Occipital lobe (tissue), 2 donors: ENCODE measurements around the gene DAP. TPM values are rescaled to one million over a fixed set of nuclear protein-coding genes. Genes with fewer than 3 reads are reported as not detected.

Source experiments
- DNase-seq: peaks from one replicate; lab custom pipeline; 2025; lab: John Stamatoyannopoulos, UW
- total RNA-seq: library from RNA; depleted of rRNA; stranded (reverse); fragments of >200 nt; gene quantifications from one replicate; pipeline ENCODE4 v1.2.3, GENCODE V29; 2014

Gene DAP
- total RNA-seq, 1 donor from 2014 or later = 5.8 TPM

DNA sequence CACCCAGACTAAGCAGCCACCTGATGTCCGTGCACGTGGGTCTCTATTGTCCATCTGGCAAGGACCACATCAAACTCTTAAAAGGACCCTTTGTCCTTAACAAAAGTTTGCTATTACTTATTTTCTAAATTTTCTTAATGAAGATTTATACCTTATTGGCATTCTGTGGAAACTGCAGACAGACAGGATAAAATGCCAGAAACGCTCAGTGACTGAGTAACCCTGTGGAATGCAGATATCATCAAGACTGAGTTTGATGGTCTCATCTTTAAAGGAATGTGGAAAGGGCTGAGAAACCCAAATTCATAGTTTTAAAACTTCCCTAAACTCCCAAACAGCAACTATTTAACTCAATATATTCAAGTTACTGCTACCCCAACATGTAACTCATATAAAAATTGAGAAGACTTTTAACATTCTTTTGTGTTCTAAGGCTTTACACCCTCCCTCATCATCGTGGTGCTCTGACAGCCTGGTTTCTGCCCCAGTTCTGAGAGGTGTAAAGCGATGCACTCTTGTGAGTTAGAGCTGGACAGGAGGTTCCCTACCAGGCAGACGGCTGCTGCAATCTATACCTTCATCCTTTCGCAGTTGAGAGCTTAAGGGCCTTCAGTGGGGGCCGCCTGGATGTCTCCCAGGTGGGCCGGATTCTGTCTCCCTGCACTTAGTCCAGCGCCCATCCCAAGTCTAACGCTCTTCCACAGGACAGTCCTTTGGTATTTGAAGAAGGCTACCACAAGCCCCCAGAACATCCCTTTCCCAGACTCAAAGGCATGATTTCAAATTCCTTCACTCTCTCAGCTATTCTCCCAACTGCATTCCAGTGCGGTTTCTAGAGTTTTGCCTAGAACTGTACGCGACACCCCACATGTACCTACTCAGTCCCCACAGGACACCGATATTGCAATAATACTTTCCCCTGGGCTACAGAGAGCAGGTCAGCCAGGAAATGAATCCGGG lies 68.9 kb downstream of the DAP start:
- DNase-seq = no peak

GRCh38 chr5:10690460-10691440 lies 70.3 kb downstream of the DAP start:
- no peak for DNase-seq

- no peak for DNase-seq
Observed at GRCh38 chr5:10689391-10690081, 71.5 kb downstream of the DAP start.

DNA sequence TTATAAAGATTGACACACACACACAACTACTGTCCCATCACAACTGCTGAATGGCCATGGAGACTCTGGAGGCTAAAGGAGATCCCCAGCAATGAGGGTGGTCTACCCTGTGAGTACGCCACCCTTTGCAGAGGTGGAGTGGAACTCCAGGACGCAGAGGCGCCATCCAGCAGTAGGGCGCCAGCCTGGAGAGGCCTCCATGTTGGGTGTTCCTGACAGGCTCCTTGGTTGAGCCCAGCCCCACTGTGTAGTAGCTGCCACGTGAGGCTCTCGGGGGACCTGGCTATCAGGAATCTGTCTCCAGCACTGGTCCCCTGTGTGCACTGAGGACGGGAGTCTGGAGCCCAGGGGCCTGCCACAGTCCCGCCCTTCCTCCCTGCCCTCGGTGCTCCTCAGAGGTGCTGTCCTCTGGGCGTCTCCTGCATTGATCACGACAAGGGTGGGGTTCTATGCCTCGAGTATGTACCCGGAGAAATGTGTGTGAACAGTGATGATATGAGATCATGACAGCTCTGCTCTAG lies 72.3 kb downstream of the DAP start:
- no peak for DNase-seq

- no peak for DNase-seq
Observed at GRCh38 chr5:10686890-10687289, 74.1 kb downstream of the DAP start.

DNA sequence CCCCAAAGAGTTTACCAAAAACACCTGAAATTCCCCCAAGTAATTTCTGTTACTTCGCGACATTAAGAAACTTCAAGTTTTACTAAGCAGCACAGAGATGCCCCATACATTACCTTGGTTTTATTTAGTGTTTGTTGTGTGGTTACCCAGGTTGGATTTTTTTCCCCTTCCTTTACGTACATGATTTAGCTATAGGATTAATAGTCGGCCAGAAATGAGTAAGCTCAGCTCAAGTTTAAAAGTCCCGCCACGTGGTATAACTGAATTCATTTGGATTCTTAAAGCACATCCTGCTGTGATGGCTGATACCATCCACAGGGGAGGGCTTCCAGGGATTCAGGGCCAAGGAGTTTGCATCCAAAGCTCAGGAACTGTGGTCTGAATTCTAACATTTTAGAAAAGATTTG lies 75.9 kb downstream of the DAP start:
- no peak for DNase-seq

DNA sequence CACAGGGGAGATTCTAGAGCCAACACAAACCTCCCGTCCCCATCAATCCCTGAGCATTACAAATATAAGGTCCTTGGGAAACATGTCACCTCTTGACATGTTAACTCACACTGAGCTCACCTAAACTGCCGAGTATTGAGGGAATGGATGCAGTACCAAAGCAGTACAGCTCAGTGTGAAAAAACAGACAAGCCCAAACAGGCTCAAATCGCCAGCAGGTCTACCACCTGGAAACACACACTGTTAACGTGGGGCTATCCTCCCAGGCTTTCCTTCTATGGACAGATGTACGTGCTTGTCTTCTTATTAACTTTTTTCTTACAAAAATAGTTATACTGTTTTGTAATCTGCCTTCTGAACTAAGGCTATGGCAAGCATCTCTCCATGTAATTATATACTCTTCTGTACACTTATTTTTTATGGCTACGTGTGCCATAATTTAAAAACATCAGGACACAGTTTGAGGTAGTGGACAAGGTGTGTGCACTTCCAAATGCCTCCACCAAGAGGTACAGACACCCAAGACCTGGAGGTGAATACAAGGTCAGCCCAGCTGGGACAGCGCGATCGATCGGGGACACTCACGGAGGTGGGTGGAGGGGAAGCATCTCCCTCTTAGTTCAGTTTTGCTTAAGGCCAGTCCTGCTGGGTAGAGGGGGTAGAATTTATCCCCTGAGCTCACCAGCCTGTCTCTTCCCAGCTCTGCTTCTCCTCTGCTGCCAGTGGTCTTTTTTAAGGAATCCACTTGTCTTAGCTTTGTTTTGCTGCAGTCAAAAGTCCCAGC lies 76.5 kb downstream of the DAP start:
- no peak for DNase-seq

GRCh38 chr5:10682801-10683525 lies 78.1 kb downstream of the DAP start:
- no peak for DNase-seq

DNA sequence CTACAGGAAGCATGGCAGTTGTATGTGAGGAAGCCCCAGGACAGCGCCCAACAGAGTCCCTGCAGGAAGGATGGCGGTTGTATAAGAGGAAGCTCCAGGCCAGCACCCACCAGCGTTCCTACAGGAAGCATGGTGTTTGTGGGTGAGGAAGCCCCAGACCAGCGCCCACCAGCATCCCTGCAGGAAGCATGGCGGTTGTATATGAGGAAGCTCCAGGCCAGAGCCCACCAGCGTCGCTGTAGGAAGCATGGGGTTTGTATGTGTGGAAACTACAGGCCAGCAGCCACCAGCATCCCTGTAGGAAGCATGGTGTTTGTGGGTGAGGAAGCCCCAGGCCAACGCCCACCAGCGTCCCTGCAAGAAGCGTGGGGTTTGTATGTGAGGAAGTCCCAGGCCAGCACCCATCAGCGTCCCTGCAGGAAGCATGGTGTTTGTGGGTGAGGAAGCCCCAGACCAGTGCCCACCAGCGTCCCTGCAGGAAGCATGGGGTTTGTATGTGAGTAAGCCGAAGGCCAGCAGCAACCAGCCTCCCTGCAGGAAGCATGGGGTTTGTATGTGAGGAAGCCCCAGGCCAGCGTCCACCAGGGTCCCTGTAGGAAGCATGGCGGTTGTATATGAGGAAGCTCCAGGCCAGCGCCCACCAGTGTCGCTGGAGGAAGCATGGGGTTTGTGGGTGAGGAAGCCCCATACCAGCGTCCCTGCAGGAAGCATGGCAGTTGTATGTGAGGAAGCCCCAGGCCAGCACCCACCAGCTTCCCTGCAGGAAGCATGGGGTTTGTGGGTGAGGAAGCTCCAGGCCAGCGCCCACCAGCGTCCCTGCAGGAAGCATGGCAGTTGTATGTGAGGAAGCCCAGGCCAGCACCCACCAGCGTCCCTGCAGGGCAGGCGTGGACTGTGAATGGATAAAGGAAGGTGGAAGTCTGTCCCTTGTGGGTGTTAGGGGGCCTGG lies 79.0 kb downstream of the DAP start:
- no peak for DNase-seq

GRCh38 chr5:10680876-10681481 lies 80.1 kb downstream of the DAP start:
- DNase-seq = no peak

DNA sequence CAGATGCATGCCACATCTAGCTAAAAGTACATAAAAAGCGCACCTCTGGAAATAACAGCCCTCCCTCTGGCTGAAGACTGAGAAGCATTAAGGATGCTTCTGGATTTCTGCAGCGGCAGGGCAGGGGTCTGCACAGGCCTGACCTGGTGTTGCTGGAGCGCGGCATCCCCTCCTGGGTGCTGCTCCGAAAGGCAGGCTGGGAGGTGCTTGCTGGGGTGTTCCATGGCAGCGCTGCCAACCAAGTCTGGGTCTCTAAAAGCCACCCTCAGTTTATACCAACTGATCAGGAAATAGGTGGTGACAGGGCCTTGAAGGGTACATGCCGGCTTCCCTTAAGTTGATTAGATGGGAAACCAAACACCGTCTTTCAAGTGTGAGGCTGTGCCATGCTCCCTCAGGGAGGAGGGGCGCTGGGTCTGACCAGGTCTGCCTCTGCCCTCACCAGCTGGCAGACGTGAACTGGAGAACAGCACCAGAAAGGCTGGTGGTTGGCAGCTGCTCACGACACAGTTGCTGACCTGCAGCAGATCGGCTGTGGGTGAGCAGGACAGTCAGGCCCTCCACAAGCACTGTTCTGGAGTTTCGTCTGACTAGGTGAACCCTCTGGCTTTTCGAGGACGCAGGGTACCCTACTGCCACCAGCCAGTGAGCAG lies 81.6 kb downstream of the DAP start:
- no peak for DNase-seq

DNA sequence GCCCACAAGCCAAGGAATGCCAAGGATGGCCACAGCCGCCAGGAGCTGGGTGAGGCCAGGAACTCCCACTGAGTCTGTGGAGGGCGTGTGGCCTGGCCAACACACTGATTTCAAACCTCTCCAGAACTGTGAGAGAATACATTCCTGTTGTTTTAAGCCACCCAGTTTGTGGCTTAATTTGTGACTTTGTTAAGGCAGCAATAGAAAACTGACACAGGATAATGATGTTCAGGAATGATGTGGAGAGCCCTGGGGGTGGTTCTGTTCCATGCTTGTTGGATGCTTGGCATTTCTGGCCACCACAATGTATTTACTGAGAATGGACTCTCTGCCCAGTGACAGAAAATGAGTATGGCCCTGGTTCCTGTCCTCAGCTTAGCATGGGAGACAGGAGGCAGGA lies 82.8 kb downstream of the DAP start:
- DNase-seq = no peak

DNA sequence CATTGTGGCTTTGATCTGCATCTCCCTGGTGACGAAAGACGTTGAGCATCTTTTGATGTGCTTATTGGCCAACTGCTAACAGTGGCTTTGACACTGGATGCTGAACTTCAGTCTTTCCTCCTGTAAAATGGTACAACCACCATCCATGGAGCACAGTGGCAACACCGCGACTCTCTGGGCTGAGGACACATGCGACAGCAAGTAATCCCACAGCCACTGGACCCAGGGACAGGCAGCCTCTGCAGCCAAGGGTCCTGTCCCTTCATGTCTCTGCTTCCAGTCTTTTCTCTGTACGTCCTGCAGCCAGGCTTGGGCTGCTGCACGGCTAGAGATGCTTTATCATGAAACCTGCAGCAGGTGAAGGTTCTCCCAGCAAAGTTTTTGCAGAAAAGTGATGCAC lies 83.5 kb downstream of the DAP start:
- no peak for DNase-seq

GRCh38 chr5:10676946-10677345 lies 84.1 kb downstream of the DAP start:
- no peak for DNase-seq

DNA sequence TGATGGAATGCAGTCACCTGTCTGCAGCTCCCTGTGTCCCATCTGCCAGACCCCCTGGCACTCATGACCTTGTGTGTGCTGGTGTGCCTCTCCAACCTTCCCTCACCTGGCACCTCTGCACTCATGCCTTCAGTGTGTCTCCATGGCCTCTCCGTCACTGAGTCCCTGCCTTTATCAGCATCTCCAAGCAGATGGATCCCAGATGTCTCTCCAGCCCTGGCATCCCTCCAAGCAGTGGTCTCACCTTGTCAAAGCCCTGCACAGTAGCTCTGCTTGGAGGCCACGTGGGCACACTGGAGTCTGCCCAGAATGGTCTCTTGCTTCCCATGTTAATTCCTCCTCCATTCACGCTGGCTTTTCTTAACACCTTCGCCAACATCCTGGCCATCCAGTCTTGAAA lies 84.8 kb downstream of the DAP start:
- DNase-seq = no peak

DNA sequence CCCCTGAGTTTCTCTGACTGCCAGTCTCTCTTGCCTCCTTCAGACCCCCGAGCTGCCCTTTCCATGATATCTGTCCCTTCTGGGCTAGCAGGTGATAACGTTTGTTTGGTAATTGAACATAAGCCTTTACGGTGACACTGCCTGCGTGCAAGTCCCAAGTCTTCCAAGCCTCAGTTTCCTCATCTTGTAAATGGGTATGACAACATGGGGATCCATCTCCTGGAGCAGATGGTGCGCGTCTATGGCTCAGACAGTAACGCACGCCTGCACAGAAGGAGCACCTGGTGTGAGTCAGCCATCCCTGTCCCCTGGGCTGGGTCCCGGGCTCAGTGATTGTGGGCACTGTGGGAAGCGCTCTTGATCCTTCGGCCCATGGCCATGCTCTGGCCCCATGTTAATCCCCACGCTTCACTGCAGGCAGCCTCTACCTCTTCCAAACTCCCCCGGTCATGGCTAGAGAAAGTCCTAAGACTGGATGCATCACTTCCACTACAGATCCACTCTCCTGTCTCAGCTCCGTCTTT lies 85.8 kb downstream of the DAP start:
- no peak for DNase-seq

DNA sequence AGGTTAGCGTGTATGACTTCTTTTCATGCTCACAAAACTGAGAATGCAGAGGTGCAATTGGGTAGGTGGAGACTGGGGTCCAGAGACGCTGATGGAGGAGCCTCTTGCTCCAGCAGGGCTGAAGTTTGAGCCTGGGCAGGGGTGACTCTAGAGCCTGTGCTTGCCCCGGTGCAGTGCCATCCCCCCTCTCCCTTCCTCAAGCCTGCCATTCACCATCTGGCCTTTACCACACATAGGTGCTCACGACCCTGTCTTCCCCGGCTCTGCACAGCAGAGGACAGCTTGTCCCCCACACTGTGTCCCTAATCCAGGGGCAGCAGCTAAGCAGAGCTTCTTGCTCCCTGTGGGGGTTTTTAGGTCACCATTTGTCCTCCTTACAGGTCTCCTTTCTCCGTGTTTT lies 86.5 kb downstream of the DAP start:
- DNase-seq = no peak
